KMS-11 (cell line): Measurements from ENCODE around the gene RCCD1.

Source experiments
- H2AFZ ChIP-seq: fragments of 200-600 bp; sonication (generic); 2 replicates; pipeline ENCODE4 v1.6.1; 2016; ENCODE audit warnings: antibody characterized with exemption, mixed run types, low read depth
- H3K27ac ChIP-seq: fragments of 200-600 bp; sonication (generic); 2 replicates; pipeline ENCODE4 v1.6.1; 2016; ENCODE audit warnings: mild to moderate bottlenecking, mixed run types
- H3K27me3 ChIP-seq: fragments of 200-600 bp; sonication (generic); 2 replicates; pipeline ENCODE4 v1.6.1; 2017; ENCODE audit warnings: mild to moderate bottlenecking, low read depth, mixed run types, moderate library complexity; ENCODE audit not compliant: insufficient read depth
- H3K36me3 ChIP-seq: fragments of 200-600 bp; sonication (generic); 2 replicates; pipeline ENCODE4 v1.6.1; 2017; ENCODE audit warnings: mild to moderate bottlenecking, mixed run types; ENCODE audit not compliant: insufficient read depth
- H3K4me1 ChIP-seq: fragments of 200-600 bp; sonication (generic); 2 replicates; pipeline ENCODE4 v1.6.1; 2016; ENCODE audit warnings: mild to moderate bottlenecking, low read depth, mixed run types; ENCODE audit not compliant: poor library complexity, severe bottlenecking
- H3K4me2 ChIP-seq: fragments of 200-600 bp; sonication (generic); 2 replicates; pipeline ENCODE4 v1.7.0; 2016; ENCODE audit warnings: mild to moderate bottlenecking, mixed run types
- H3K4me3 ChIP-seq: fragments of 200-600 bp; sonication (generic); IDR thresholded peaks from 2 replicates; pipeline ENCODE4 v1.6.1; 2017; ENCODE audit warnings: low read depth, low read length, mixed read lengths; ENCODE audit not compliant: insufficient read depth
- H3K79me2 ChIP-seq: fragments of 200-600 bp; sonication (generic); 2 replicates; pipeline ENCODE4 v1.6.1; 2016; ENCODE audit warnings: low read depth, mixed run types; ENCODE audit not compliant: insufficient read depth
- H3K9ac ChIP-seq: fragments of 200-600 bp; sonication (generic); 2 replicates; pipeline ENCODE4 v1.6.1; 2016; ENCODE audit warnings: mild to moderate bottlenecking, mixed run types
- H4K20me1 ChIP-seq: fragments of 200-600 bp; sonication (generic); 2 replicates; pipeline ENCODE4 v1.6.1; 2016; ENCODE audit warnings: mild to moderate bottlenecking, mixed run types; ENCODE audit not compliant: insufficient read depth
- TF ChIP-seq, protein P1 (sequence below): fragments of 200-600 bp; sonication (generic); conservative IDR thresholded peaks from 2 replicates; pipeline ENCODE4 v1.6.1; 2017; ENCODE audit warnings: low read depth, mild to moderate bottlenecking, antibody characterized with exemption, low read length, moderate library complexity, mixed read lengths

Gene RCCD1

GRCh38 chr15:90947577-90948357 is 6.9 kb upstream of the RCCD1 start:
- H3K9ac ChIP-seq = no peak overlapping the region
- H4K20me1 ChIP-seq = no peaks in the 10 kb centered on the region
- H3K36me3 ChIP-seq = no peaks in the 10 kb centered on the region
- H3K4me3 ChIP-seq = no peak overlapping the region
- no peak overlapping the region for H2AFZ ChIP-seq
- H3K27me3 ChIP-seq = no peaks in the 10 kb centered on the region
- H3K27ac ChIP-seq = no peak overlapping the region
- H3K4me2 ChIP-seq = no peak overlapping the region
- H3K4me1 ChIP-seq = no peaks in the 10 kb centered on the region
- TF ChIP-seq, protein P1, sequence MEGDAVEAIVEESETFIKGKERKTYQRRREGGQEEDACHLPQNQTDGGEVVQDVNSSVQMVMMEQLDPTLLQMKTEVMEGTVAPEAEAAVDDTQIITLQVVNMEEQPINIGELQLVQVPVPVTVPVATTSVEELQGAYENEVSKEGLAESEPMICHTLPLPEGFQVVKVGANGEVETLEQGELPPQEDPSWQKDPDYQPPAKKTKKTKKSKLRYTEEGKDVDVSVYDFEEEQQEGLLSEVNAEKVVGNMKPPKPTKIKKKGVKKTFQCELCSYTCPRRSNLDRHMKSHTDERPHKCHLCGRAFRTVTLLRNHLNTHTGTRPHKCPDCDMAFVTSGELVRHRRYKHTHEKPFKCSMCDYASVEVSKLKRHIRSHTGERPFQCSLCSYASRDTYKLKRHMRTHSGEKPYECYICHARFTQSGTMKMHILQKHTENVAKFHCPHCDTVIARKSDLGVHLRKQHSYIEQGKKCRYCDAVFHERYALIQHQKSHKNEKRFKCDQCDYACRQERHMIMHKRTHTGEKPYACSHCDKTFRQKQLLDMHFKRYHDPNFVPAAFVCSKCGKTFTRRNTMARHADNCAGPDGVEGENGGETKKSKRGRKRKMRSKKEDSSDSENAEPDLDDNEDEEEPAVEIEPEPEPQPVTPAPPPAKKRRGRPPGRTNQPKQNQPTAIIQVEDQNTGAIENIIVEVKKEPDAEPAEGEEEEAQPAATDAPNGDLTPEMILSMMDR = no peak
- no peaks in the 10 kb centered on the region for H3K79me2 ChIP-seq

- no peak overlapping the region for H2AFZ ChIP-seq
- H3K9ac ChIP-seq = no peak overlapping the region
- TF ChIP-seq, protein P1 = no peak
- H3K36me3 ChIP-seq = no peaks in the 10 kb centered on the region
- no peak overlapping the region for H3K27ac ChIP-seq
- no peaks in the 10 kb centered on the region for H3K4me1 ChIP-seq
- no peak overlapping the region for H3K4me3 ChIP-seq
- H4K20me1 ChIP-seq = no peaks in the 10 kb centered on the region
- no peak overlapping the region for H3K4me2 ChIP-seq
- H3K79me2 ChIP-seq = no peaks in the 10 kb centered on the region
- no peaks in the 10 kb centered on the region for H3K27me3 ChIP-seq
Measured at GRCh38 chr15:90948506-90948905, 6.2 kb upstream of the RCCD1 start.

GRCh38 chr15:90949979-90950675 is 4.6 kb upstream of the RCCD1 start:
- Histone ChIP-seq H3K4me1 (peaks cover 3% of the 10 kb centered on the region), H3K4me3 (no peak overlapping the region), H2AFZ (no peak overlapping the region), H3K79me2 (no peaks in the 10 kb centered on the region), H3K9ac (no peak overlapping the region), H3K4me2 (no peak overlapping the region), H3K36me3 (no peaks in the 10 kb centered on the region), H3K27me3 (no peaks in the 10 kb centered on the region), H3K27ac (no peak overlapping the region), H4K20me1 (no peaks in the 10 kb centered on the region)
- TF ChIP-seq, protein P1 = no peak

DNA sequence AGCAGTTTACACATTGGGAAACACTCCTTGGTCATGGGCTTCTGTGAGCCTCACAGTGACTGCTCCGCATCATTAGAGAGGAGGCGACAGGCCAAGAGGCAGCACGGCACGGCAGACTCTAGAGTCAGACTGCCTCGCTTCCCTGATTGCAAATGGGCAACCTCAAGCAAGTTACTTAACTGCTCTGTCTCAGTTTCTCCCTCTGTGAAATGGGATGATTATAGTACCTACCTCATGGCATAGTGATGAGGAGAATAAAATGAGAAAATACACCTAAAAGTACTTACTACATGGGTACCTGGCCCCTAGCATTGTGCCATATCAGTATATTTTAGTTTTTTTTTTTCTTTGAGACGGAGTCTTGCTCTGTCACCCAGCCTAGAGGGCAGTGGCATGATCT is 4.0 kb upstream of the RCCD1 start:
- Histone ChIP-seq H3K4me1 (peaks cover 3% of the 10 kb centered on the region), H2AFZ (no peak overlapping the region), H3K9ac (no peak overlapping the region), H3K27me3 (no peaks in the 10 kb centered on the region), H3K4me3 (no peak overlapping the region), H3K27ac (no peak overlapping the region), H3K79me2 (peaks cover under 1% of the 10 kb centered on the region; the same call in 1 of the 2 replicates), H4K20me1 (no peaks in the 10 kb centered on the region), H3K4me2 (no peak overlapping the region), H3K36me3 (no peaks in the 10 kb centered on the region)
- TF ChIP-seq, protein P1 = no peak
